ENCODE results near the gene PTPRM. TPM values are rescaled to one million over a fixed set of nuclear protein-coding genes. Genes with fewer than 3 reads are reported as not detected.

Gene PTPRM
- total RNA-seq, 1 experiment from 2014 or later = 11.1 TPM

GRCh38 chr18:8367217-8367988 lies 800.3 kb downstream of the PTPRM start (continued):
- TF ChIP-seq AR (CRISPR knock-in tag; IDR thresholded peaks at IDR 0.05) = no peak
- peak; percentile 74; the same call in 1 of the 2 replicates for TF ChIP-seq RELA (CRISPR knock-in tag; IDR thresholded peaks at IDR 0.05; ENCODE audit: borderline replicate concordance)
- 0 out of 2 replicates have a peak, but pooled peaks have one; percentile 59 for TF ChIP-seq NR2C2 (CRISPR knock-in tag; IDR thresholded peaks at IDR 0.05)
- TF ChIP-seq ELF4 (CRISPR knock-in tag; IDR thresholded peaks at IDR 0.05; ENCODE audit: low read depth) = no peak
- TF ChIP-seq KAT7 (CRISPR knock-in tag; IDR thresholded peaks at IDR 0.05; ENCODE audit: borderline replicate concordance) = 0 out of 2 replicates have a peak, but pooled peaks have one; percentile 53
- no peak for TF ChIP-seq CTCF (IDR thresholded peaks at IDR 0.05)
- no peak for TF ChIP-seq SOX15 (CRISPR knock-in tag; IDR thresholded peaks at IDR 0.05)
- no peak for TF ChIP-seq TCF7 (CRISPR knock-in tag; IDR thresholded peaks at IDR 0.05; ENCODE audit: low read depth)
- TF ChIP-seq GRHL2 (CRISPR knock-in tag; IDR thresholded peaks at IDR 0.05; ENCODE audit: insufficient replicate concordance, severe bottlenecking) = no peak
- TF ChIP-seq E2F1 (CRISPR knock-in tag; IDR thresholded peaks at IDR 0.05) = peak; percentile 82; the same call in 1 of the 2 replicates
- 0 out of 2 replicates have a peak, but pooled peaks have one; percentile 47 for TF ChIP-seq ZNF512 (CRISPR knock-in tag; IDR thresholded peaks at IDR 0.05; ENCODE audit: borderline replicate concordance)
- peak; percentile 84 for TF ChIP-seq CREM (CRISPR knock-in tag; IDR thresholded peaks at IDR 0.05)
- TF ChIP-seq STAT6 (CRISPR knock-in tag; conservative IDR thresholded peaks at IDR 0.05; ENCODE audit: low read depth) = no peak
- no peak for TF ChIP-seq RORB (CRISPR knock-in tag; IDR thresholded peaks at IDR 0.05)
- no peak for TF ChIP-seq CDX4 (CRISPR knock-in tag; IDR thresholded peaks at IDR 0.05; ENCODE audit: borderline replicate concordance)
- TF ChIP-seq IRF1 (CRISPR knock-in tag; IDR thresholded peaks at IDR 0.05) = no peak
- no peak for TF ChIP-seq OVOL2 (CRISPR knock-in tag; IDR thresholded peaks at IDR 0.05; ENCODE audit: borderline replicate concordance)
- TF ChIP-seq ZSCAN18 (CRISPR knock-in tag; IDR thresholded peaks at IDR 0.05) = no peak
- peak; percentile 82; the same call in 1 of the 2 replicates for TF ChIP-seq E2F5 (CRISPR knock-in tag; IDR thresholded peaks at IDR 0.05)
- no peak for TF ChIP-seq GABPB1 (CRISPR knock-in tag; IDR thresholded peaks at IDR 0.05)
- TF ChIP-seq USF2 (CRISPR knock-in tag; IDR thresholded peaks at IDR 0.05) = no peak
